K562 (cell line): ENCODE data around the gene RALGAPA2. TPM values are rescaled to one million over a fixed set of nuclear protein-coding genes. Genes with fewer than 3 reads are reported as not detected.

Experiments used
- ATAC-seq: fragments of 200-7000 bp; cut with Tn5 transposase; 3 replicates; pipeline ENCODE4 v1.9.1; 2020; ENCODE audit warnings: moderate library complexity
- BruUV-seq: library from RNA; stranded (reverse); fragments of 400-500 nt; replicated peaks from 2 replicates; lab custom pipeline; 2021; lab: Mats Ljungman, UMichigan
- CTCF ChIA-PET: fragments of 300-600 bp; formaldehyde crosslinking; extraction: SDS; loops from one replicate; lab custom pipeline; 2021; ENCODE audit warnings: low intra/inter-chr PET ratio; lab: Yijun Ruan, JAX
- POLR2A ChIA-PET: fragments of 300-600, 350-650 bp; sonication (Branson Sonifier 250); formaldehyde crosslinking; extraction: SDS; loops from one replicate; lab custom pipeline; 2021; ENCODE audit warnings: antibody characterized with exemption, inconsistent platforms; lab: Yijun Ruan, JAX
- DNase-seq, 4 experiments: peaks; one replicate each; pipeline versions ENCODE4 v3.0.0 to v3.0.0-alpha.2; 2011 to 2018; ENCODE audit warnings: low spot score in 3 of 4, mixed read lengths in 3 of 4; ENCODE audit errors: extremely low read depth in 1 of 4
- FAIRE-seq: peaks from 2 replicates; lab custom pipeline; 2011; peaks lifted over from hg19 to GRCh38; lab: Jason Lieb, UNC
- H2AFZ ChIP-seq: 2 replicates; pipeline ENCODE4 v1.6.0; 2011; ENCODE audit warnings: low read depth, low read length, control low read depth, inconsistent platforms
- H3K27ac ChIP-seq: fragments of 200-600 bp; 3 replicates; pipeline ENCODE4 v1.8.0; 2011; ENCODE audit warnings: low read depth, mild to moderate bottlenecking, control low read depth, inconsistent platforms, low read length, moderate library complexity, mixed read lengths; ENCODE audit errors: extremely low read depth
- H3K27me3 ChIP-seq, 2 experiments: fragments of 300-600 bp in 1 of 2; 2 replicates in 1 of 2; 3 replicates in 1 of 2; pipeline versions ENCODE4 v1.6.0 to v1.8.0; 2011; ENCODE audit warnings: inconsistent platforms in 2 of 2, low read length in 2 of 2, mild to moderate bottlenecking in 1 of 2, mixed read lengths in 1 of 2, moderate library complexity in 1 of 2; ENCODE audit not compliant: control insufficient read depth in 2 of 2, insufficient read depth in 2 of 2
- H3K36me3 ChIP-seq: fragments of 300-600 bp; 3 replicates; pipeline ENCODE4 v1.8.0; 2011; ENCODE audit warnings: mild to moderate bottlenecking, low read length, inconsistent platforms; ENCODE audit not compliant: control insufficient read depth, insufficient read depth
- H3K4me1 ChIP-seq, 2 experiments: fragments of 200-600 bp in 1 of 2; replicated peaks in 1 of 2; 2 replicates in 1 of 2; 3 replicates in 1 of 2; pipeline versions ENCODE4 v1.5.1 to v1.8.0; 2011; ENCODE audit warnings: inconsistent platforms in 2 of 2, low read length in 2 of 2, mild to moderate bottlenecking in 1 of 2, mixed read lengths in 1 of 2, moderate library complexity in 1 of 2; ENCODE audit not compliant: control insufficient read depth in 2 of 2, insufficient read depth in 2 of 2
- H3K4me2 ChIP-seq: 2 replicates; pipeline ENCODE4 v1.6.1; 2011; ENCODE audit warnings: low read length, control low read depth, inconsistent platforms, mixed read lengths; ENCODE audit not compliant: insufficient read depth
- H3K4me3 ChIP-seq: fragments of 200-600 bp; sonication (generic), shearing (Covaris generic); 2 replicates; pipeline ENCODE4 v1.5.1; 2016; ENCODE audit warnings: control low read depth, inconsistent platforms
- H3K79me2 ChIP-seq: fragments of 200-600 bp; 3 replicates; pipeline ENCODE4 v1.8.0; 2011; ENCODE audit warnings: low read length, inconsistent platforms; ENCODE audit not compliant: control insufficient read depth, insufficient read depth
- H3K9ac ChIP-seq, 2 experiments: 2 replicates each; pipeline versions ENCODE4 v1.6.0 to v1.6.1; 2011; ENCODE audit warnings: low read depth in 2 of 2, low read length in 2 of 2, control low read depth in 1 of 2, inconsistent platforms in 1 of 2, mild to moderate bottlenecking in 1 of 2, mixed read lengths in 1 of 2; ENCODE audit not compliant: insufficient read depth in 1 of 2
- H3K9me1 ChIP-seq: one replicate; pipeline ENCODE4 v1.6.0; 2011; ENCODE audit warnings: inconsistent platforms, mild to moderate bottlenecking, low read length, moderate library complexity; ENCODE audit not compliant: control insufficient read depth, insufficient read depth
- H3K9me3 ChIP-seq: replicated peaks from 2 replicates; pipeline ENCODE4 v1.5.1; 2011; ENCODE audit warnings: low read depth, low read length, inconsistent platforms; ENCODE audit not compliant: control insufficient read depth, insufficient read depth
- H4K20me1 ChIP-seq: replicated peaks from 2 replicates; pipeline ENCODE4 v1.6.1; 2011; ENCODE audit warnings: low read length, inconsistent platforms, mixed read lengths; ENCODE audit not compliant: control insufficient read depth, insufficient read depth
- CHD4 ChIP-seq: fragments of 200-600 bp; sonication (generic); IDR thresholded peaks from 3 replicates; pipeline ENCODE4 v1.6.1; 2012; ENCODE audit warnings: low read depth, mild to moderate bottlenecking, mixed read lengths, low read length, inconsistent platforms; ENCODE audit not compliant: insufficient read depth, insufficient replicate concordance, poor library complexity, severe bottlenecking
- HEY1 ChIP-seq: fragments of 250-450 bp; sonication (Bioruptor Pico); IDR thresholded peaks from 2 replicates; pipeline ENCODE4 v1.5.0; 2020; ENCODE audit warnings: mild to moderate bottlenecking, moderate library complexity, borderline replicate concordance
- KLF16 ChIP-seq: IDR thresholded peaks from 2 replicates; pipeline ENCODE4 v1.6.1; 2016; ENCODE audit warnings: antibody characterized with exemption
- MEF2D ChIP-seq: conservative IDR thresholded peaks from 2 replicates; pipeline ENCODE4 v1.6.1; 2016; ENCODE audit warnings: low read depth, missing genetic modification characterization, missing compliant biosample characterization
- SMAD1 ChIP-seq: fragments of 150-350 bp; IDR thresholded peaks from 2 replicates; pipeline ENCODE4 v1.6.1; 2014; ENCODE audit warnings: low read length, low read depth; ENCODE audit not compliant: partially characterized antibody
- SOX6 ChIP-seq: fragments of 450-650 bp; IDR thresholded peaks from 2 replicates; pipeline ENCODE4 v1.6.1; 2014; ENCODE audit warnings: mild to moderate bottlenecking
- ZNF316 ChIP-seq: fragments of 450-650 bp; IDR thresholded peaks from 2 replicates; pipeline ENCODE4 v1.6.1; 2016
- ZNF584 ChIP-seq: fragments of 200-800 bp; sonication (Bioruptor generic); IDR thresholded peaks from 2 replicates; pipeline ENCODE4 v1.6.1; 2016; ENCODE audit warnings: low read depth, mild to moderate bottlenecking, missing genetic modification characterization, missing compliant biosample characterization
- ZNF699 ChIP-seq: fragments of 250-450 bp; sonication (Bioruptor Pico); IDR thresholded peaks from 2 replicates; pipeline ENCODE4 v1.8.0; 2021; ENCODE audit warnings: mild to moderate bottlenecking, moderate library complexity; ENCODE audit not compliant: insufficient replicate concordance
- WGBS: fragments of 100-300 bp; shearing (Covaris generic); methylation state at CpG from one replicate; pipeline ENCODE4 v1.1.6; 2016; ENCODE audit warnings: low coverage, mixed read lengths; ENCODE audit not compliant: insufficient coverage; ENCODE audit errors: missing lambda C conversion rate; 5-methylcytosine and 5-hydroxymethylcytosine counted together
- in situ Hi-C: fragments of 300-500 bp; cut with MboI; formaldehyde crosslinking; loops from 4 replicates; pipeline ENCODE4 v1.15.0; 2018; ENCODE audit warnings: inconsistent platforms, mixed read lengths
- intact Hi-C: fragments of 100-400 bp; cut with micrococcal nuclease; formaldehyde crosslinking; loops from 2 replicates; pipeline ENCODE4 v1.14.2; 2022
- polyA plus RNA-seq, 8 experiments: library from polyadenylated mRNA; depleted of rRNA in 4 of 8; stranded (reverse) in 5 of 8; unstranded in 3 of 8; fragments of >200 nt; fragmentation: Nextera tagmentation in 2 of 8; fragmentation: Illumina TruSeq in 1 of 8; extraction: Ambion mirVana in 2 of 8; extraction: Trizol in 1 of 8; gene quantifications; 2 replicates each; pipeline versions ENCODE4 v1.2.1 to v1.2.3, GENCODE V29; 2011 to 2014; ENCODE audit warnings: inconsistent platforms in 1 of 8, missing spikeins in 1 of 8
- total RNA-seq, 7 experiments: library from RNA; depleted of rRNA in 6 of 7; stranded (reverse); fragments of >200 nt in 6 of 7; fragmentation: Illumina TruSeq in 2 of 7; extraction: Trizol in 2 of 7; gene quantifications; 2 replicates each; pipeline versions ENCODE4 v1.2.1 to v1.2.3, GENCODE V29; 2011 to 2021; ENCODE audit warnings: low replicate concordance in 1 of 7
- TF ChIP-seq, protein P1 (sequence below): fragments of 450-650 bp; formaldehyde crosslinking; conservative IDR thresholded peaks from 2 replicates; pipeline ENCODE4 v1.4.0; 2022; ENCODE audit warnings: mild to moderate bottlenecking, missing genetic modification characterization
- TF ChIP-seq, protein P2 (sequence below): sonication (generic); formaldehyde crosslinking; IDR thresholded peaks from 2 replicates; pipeline ENCODE4 v1.5.0; 2020; ENCODE audit warnings: missing genetic modification reagents
- TF ChIP-seq, protein P3 (sequence below): fragments of 450-650 bp; IDR thresholded peaks from 2 replicates; pipeline ENCODE4 v1.6.1; 2016; ENCODE audit warnings: borderline replicate concordance
- TF ChIP-seq, protein P4 (sequence below): fragments of 200-800 bp; sonication (Bioruptor generic); IDR thresholded peaks from 2 replicates; pipeline ENCODE4 v1.6.1; 2017; ENCODE audit warnings: missing genetic modification characterization, missing compliant biosample characterization

The RALGAPA2 gene
- total and polyA plus RNA-seq, 9 of the 15 experiments (the other 6 are each of a cell fraction or from before 2014, with no cell fraction given): 0.35 to 2.7 (median 1.4) TPM

DNA sequence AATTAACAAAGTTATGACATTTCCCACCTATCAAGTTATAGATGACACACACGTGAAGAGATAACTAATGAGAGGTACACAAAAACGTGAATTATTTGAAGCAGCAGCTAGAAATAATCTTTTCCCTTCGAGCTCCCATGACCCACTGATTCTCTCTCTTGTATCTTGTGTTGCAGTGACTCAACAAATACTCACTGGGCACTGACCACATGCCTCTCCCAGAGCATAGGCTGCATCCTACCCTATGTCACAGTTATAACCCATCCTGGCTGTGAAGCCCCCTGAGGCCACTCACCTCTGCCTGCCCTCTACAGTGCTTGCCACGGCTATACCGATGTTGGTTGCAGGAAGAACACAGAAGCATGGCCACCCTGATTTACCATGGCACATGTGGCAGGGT lies 252.7 kb downstream of the RALGAPA2 start (continued):
- TF ChIP-seq, protein P1, sequence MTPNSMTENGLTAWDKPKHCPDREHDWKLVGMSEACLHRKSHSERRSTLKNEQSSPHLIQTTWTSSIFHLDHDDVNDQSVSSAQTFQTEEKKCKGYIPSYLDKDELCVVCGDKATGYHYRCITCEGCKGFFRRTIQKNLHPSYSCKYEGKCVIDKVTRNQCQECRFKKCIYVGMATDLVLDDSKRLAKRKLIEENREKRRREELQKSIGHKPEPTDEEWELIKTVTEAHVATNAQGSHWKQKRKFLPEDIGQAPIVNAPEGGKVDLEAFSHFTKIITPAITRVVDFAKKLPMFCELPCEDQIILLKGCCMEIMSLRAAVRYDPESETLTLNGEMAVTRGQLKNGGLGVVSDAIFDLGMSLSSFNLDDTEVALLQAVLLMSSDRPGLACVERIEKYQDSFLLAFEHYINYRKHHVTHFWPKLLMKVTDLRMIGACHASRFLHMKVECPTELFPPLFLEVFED (CRISPR knock-in tag): no peak
- TF ChIP-seq, protein P2, sequence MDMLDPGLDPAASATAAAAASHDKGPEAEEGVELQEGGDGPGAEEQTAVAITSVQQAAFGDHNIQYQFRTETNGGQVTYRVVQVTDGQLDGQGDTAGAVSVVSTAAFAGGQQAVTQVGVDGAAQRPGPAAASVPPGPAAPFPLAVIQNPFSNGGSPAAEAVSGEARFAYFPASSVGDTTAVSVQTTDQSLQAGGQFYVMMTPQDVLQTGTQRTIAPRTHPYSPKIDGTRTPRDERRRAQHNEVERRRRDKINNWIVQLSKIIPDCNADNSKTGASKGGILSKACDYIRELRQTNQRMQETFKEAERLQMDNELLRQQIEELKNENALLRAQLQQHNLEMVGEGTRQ: no peak

DNA sequence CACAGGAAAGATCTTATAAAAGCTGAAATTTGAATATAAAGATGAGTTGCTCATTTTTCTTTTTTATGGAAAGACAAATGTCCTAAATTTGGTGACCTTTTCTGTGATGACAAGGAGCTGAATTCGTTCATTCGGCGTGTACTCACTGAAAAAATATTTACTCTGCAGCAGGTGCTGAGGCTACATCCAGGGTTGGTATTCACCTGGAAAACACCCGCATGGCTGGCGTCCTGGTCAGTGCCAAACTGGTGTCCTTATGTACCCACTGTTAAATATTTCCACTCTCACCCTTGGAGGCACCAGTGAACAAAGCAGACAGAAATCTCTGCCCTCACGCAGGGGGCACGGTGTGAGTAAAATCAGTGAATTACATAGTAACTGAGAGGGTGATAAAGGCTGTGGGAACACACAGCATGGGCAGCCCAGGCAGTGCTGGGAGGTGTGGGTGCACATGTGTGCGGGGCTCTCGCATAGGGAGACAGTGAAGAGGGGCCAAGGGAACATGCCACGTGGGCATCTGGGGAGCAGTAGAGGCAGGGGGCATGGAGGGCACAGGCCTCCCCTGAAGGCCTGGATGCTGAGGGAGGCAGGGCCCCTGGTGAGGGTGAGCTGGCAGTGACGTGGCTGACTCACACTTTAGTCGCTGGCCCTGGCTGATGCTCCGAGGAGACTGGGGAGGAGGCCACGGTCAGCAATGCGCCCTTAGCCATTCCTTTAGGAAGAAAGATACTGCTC lies 254.9 kb downstream of the RALGAPA2 start:
- Histone ChIP-seq H3K79me2 (no peaks in the 10 kb centered on the region), H3K4me2 (no peak overlapping the region), H4K20me1 (no peaks in the 10 kb centered on the region), H3K4me1 (no peaks in the 10 kb centered on the region), H3K36me3 (no peaks in the 10 kb centered on the region), H2AFZ (no peak overlapping the region), H3K9ac (no peak overlapping the region), H3K27me3 (peaks cover 2 to 21% of the 10 kb centered on the region in 2 experiments; a peak in 2 of 5 replicates), H3K4me3 (no peak overlapping the region), H3K9me1 (no peaks in the 10 kb centered on the region), H3K9me3 (no peaks in the 10 kb centered on the region), H3K27ac (no peak overlapping the region)
- in situ Hi-C loops: no loop called here
- POLR2A ChIA-PET: no interaction called here
- WGBS: 2% methylated on average over 13 of the region's 15 CpGs
- DNase-seq (no peak), ATAC-seq (no peak), FAIRE-seq (no peak)
- intact Hi-C loops: no loop called here
- no TSS peak for BruUV-seq
- CTCF ChIA-PET: no interaction called here
- TF ChIP-seq KLF16 (no peak), HEY1 (CRISPR knock-in tag) (no peak), SOX6 (no peak), SMAD1 (no peak), ZNF699 (no peak), MEF2D (tag) (no peak), ZNF584 (no peak), CHD4 (no peak), ZNF316 (no peak)
- TF ChIP-seq, protein P3, sequence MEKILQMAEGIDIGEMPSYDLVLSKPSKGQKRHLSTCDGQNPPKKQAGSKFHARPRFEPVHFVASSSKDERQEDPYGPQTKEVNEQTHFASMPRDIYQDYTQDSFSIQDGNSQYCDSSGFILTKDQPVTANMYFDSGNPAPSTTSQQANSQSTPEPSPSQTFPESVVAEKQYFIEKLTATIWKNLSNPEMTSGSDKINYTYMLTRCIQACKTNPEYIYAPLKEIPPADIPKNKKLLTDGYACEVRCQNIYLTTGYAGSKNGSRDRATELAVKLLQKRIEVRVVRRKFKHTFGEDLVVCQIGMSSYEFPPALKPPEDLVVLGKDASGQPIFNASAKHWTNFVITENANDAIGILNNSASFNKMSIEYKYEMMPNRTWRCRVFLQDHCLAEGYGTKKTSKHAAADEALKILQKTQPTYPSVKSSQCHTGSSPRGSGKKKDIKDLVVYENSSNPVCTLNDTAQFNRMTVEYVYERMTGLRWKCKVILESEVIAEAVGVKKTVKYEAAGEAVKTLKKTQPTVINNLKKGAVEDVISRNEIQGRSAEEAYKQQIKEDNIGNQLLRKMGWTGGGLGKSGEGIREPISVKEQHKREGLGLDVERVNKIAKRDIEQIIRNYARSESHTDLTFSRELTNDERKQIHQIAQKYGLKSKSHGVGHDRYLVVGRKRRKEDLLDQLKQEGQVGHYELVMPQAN: no peak
- TF ChIP-seq, protein P4, sequence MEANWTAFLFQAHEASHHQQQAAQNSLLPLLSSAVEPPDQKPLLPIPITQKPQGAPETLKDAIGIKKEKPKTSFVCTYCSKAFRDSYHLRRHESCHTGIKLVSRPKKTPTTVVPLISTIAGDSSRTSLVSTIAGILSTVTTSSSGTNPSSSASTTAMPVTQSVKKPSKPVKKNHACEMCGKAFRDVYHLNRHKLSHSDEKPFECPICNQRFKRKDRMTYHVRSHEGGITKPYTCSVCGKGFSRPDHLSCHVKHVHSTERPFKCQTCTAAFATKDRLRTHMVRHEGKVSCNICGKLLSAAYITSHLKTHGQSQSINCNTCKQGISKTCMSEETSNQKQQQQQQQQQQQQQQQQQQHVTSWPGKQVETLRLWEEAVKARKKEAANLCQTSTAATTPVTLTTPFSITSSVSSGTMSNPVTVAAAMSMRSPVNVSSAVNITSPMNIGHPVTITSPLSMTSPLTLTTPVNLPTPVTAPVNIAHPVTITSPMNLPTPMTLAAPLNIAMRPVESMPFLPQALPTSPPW (CRISPR knock-in tag): no peak
